HL-60 (cell line): ENCODE results near the gene UBE2G1.

Source experiments
- CTCF ChIP-seq: IDR thresholded peaks from one replicate; pipeline ENCODE4 v1.5.1; 2011; ENCODE audit warnings: low read length, control low read depth, inconsistent platforms; ENCODE audit not compliant: insufficient read depth
- REST ChIP-seq: IDR thresholded peaks from 2 replicates; pipeline ENCODE4 v1.6.1; 2012; ENCODE audit warnings: low read depth; ENCODE audit not compliant: insufficient replicate concordance

- TF ChIP-seq CTCF = no peak
- no peak for TF ChIP-seq REST
Observed at GRCh38 chr17:4333041-4333440, 33.4 kb downstream of the UBE2G1 start.
